GM21717 (cell line): ENCODE data around the gene TSPO2.

ENCODE experiments used
- ATAC-seq: cut with Tn5 transposase; IDR thresholded peaks from one replicate; pipeline ENCODE4 v1.9.1; 2021; ENCODE audit warnings: mild to moderate bottlenecking, moderate library complexity; ENCODE audit not compliant: unreplicated experiment

The TSPO2 gene

GRCh38 chr6:41049955-41050354 lies 7.7 kb downstream of the TSPO2 start:
- no peak for ATAC-seq

GRCh38 chr6:41050536-41050935 lies 8.3 kb downstream of the TSPO2 start:
- no peak for ATAC-seq

GRCh38 chr6:41051873-41052272 lies 9.6 kb downstream of the TSPO2 start:
- no peak for ATAC-seq

GRCh38 chr6:41053041-41053440 lies 10.8 kb downstream of the TSPO2 start, which contains the start of gene APOBEC2:
Gene APOBEC2 (plus strand): TSS chr6:41053202. CDS start chr6:41053348, 146 bp downstream.
- ATAC-seq, result no peak

- no peak for ATAC-seq
These were observed 12.2 kb downstream of the TSPO2 start for GRCh38 chr6:41054511-41054910.

- no peak for ATAC-seq
These were observed 12.9 kb downstream of the TSPO2 start for GRCh38 chr6:41055149-41055548.

- ATAC-seq, result no peak
These were observed 14.7 kb downstream of the TSPO2 start for GRCh38 chr6:41056768-41057490.

- no peak for ATAC-seq
These were observed 16.5 kb downstream of the TSPO2 start for GRCh38 chr6:41058783-41059181.

GRCh38 chr6:41059556-41059955 lies 17.3 kb downstream of the TSPO2 start:
- ATAC-seq, result no peak

- no peak for ATAC-seq
These were observed 19.0 kb downstream of the TSPO2 start for GRCh38 chr6:41061196-41061726.

- no peak for ATAC-seq
These were observed 19.8 kb downstream of the TSPO2 start for GRCh38 chr6:41062056-41062455.

- ATAC-seq, result no peak
These were observed 21.6 kb downstream of the TSPO2 start for GRCh38 chr6:41063884-41064285.

GRCh38 chr6:41064841-41065240 lies 22.6 kb downstream of the TSPO2 start:
- ATAC-seq, result no peak

GRCh38 chr6:41065550-41066026 lies 23.3 kb downstream of the TSPO2 start:
- no peak for ATAC-seq

GRCh38 chr6:41066867-41067304 lies 24.6 kb downstream of the TSPO2 start:
- ATAC-seq, result no peak

- ATAC-seq, result no peak
These were observed 29.2 kb downstream of the TSPO2 start for GRCh38 chr6:41071501-41071922.

- ATAC-seq, result peak; percentile 66
These were observed 29.9 kb downstream of the TSPO2 start, which contains the start of gene OARD1 for GRCh38 chr6:41071923-41072835. Gene OARD1 (minus strand): TSS chr6:41072356. CDS start chr6:41071634, 722 bp downstream.

GRCh38 chr6:41072836-41073202 lies 30.6 kb downstream of the TSPO2 start, which contains the start of gene NFYA:
Gene NFYA (plus strand): TSS chr6:41072974. CDS start chr6:41079090, 6,116 bp downstream.
- ATAC-seq, result peak; percentile 60

- ATAC-seq, result peak; percentile 34
These were observed 31.1 kb downstream of the TSPO2 start for GRCh38 chr6:41073203-41073967.

GRCh38 chr6:41073968-41074691 lies 31.9 kb downstream of the TSPO2 start:
- ATAC-seq, result no peak
